HG02610 (cell line): Measurements from ENCODE around the gene GNG12.

Experiments used
- ATAC-seq: cut with Tn5 transposase; IDR thresholded peaks from one replicate; pipeline ENCODE4 v1.9.1; 2021; ENCODE audit warnings: mild to moderate bottlenecking, moderate library complexity; ENCODE audit not compliant: unreplicated experiment

Gene GNG12

GRCh38 chr1:67713057-67713846, 120.0 kb downstream of the GNG12 start:
- ATAC-seq = no peak

GRCh38 chr1:67711855-67712212, 121.4 kb downstream of the GNG12 start:
- no peak for ATAC-seq

DNA sequence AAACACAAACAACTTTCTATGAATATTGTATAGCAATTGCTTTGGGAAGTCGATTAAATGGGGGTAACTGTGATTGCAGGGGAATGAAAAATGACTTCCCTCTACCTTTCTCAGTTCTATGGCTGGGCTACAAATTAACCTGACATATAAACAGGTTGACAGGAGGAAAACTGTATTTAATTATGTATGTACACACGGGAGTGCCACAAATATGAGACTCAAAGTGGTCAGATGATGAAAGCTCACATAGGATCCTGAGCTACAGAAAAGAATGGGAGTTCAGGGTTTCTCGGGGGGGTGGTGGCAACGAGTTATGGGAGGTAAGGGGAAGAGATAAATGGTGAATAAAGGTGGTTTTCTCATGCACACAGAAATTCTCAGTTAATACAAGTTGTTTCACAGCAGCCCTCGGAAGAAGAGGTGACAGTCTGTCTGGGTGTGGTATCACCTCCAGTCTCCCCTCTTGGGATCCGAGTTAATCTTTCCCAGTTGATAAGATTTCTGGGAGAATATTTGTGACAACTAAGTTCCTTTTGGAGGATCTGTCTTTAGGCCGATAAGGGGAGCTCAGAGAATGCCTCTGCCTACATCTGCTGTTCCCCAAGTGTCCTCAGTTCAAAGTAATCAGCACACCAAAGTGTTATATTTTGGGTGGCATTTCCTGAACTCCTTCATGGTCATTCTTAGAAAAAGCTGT, 122.0 kb downstream of the GNG12 start:
- ATAC-seq = no peak

DNA sequence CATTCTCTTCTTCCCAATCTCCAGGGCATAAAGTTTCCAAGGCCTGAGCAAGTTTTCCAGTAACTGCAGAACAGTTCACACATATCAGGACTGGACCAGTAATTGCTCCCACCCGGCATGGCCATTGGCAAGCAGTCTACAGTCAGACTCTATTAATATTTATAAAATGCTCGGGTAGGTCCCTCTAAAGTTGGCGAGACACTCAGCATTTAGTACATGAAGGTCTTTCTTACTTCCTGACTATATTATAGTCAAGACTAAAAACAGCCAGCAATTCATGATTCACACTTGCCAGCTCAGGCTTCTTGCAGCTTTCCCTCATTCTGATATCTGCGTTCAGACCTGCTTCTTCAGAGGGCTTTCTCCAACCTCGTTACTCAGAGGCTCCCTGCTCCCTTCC, 122.8 kb downstream of the GNG12 start:
- ATAC-seq = no peak

DNA sequence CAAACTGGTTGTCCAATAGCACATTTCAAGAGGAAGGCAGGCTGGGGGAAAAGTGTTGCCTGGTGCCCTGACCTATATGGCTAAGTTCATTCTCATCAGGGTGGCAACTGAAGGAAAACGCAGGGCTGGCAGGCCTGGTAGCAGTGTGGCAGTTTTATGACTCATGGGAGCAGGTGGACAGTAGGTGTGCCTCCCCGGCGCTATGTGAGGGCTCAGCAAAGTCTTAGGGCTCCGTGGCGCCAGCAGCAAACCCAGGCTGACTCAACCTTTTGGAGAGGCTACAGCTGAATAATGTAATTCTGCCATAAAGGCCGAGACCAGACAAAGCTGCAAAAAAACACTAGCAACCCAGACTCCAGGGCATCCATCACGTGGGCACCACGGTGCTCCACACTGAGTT, 124.7 kb downstream of the GNG12 start:
- no peak for ATAC-seq

DNA sequence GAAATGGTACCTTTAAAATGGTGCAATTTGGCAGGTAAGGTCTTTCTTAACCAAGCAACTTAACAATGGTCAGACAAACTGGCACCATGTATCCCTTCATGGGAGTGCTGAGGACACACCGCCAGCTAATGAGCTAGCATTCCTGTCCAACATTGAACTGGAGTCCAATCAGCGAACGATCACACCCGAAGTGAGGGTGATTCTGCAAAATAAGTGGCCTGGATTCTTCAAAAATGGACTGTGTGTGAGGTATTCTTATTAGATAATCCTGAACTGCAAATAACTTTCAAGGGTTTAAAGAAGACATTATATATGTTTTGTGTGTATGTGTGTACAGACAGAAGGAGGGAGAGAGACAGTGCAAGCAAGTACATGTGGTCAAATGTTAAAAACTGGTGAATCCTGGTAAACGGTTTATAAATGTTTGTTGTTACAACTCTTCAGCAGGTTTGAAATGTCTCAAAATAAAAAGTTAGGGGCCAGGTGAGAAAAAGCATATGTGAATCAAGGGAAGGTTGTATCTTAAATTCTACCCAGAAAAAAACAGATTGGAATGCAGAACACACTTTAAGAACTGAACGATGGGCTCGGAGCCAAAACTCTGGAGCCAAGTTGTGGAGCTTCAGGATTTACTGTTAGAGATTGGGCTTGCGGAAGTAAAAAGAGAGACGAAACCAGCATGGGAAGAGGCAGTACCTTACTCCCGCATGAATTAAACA, 127.4 kb downstream of the GNG12 start:
- ATAC-seq = no peak

DNA sequence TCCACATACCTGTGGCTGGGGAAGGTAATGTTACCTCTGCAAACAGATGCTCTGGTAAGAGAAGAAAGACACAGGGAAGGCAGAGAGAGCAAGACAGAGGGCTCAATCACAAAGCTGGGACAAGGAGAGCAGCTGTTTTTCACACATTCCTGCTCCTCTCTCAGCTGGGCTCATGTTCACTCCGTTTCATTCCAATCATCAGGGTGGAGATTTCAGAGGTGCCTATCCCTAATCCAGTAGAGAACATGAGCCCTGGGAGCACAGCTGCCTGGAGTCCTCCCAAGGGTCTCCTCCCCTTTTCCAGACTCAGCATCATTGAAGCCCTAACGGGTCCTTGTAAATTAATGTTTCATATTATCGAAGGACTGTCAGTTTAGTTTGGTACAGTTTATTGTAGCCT, 128.9 kb downstream of the GNG12 start:
- no peak for ATAC-seq

DNA sequence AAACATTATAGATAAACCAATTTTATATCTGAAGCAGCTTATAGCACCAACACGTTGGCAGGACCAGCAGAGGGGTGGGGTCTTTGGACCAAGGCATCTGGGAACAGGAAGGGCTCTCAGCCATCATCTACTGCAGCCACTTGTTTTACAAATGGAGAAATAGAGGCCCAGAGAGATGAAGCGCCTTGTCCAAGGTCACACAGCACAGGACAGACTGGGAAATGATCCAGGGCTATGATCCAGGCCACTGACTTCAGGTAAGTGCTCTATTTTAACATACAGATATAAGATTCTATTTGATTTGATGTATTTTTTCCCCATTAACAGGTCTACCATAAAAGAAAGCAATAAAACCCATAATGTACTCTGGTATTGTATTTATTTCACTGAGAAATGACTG, 131.4 kb downstream of the GNG12 start:
- ATAC-seq = no peak

- peak; percentile 55 for ATAC-seq
Observed at GRCh38 chr1:67700692-67701410, 132.4 kb downstream of the GNG12 start.

GRCh38 chr1:67700220-67700619, 133.0 kb downstream of the GNG12 start:
- no peak for ATAC-seq

DNA sequence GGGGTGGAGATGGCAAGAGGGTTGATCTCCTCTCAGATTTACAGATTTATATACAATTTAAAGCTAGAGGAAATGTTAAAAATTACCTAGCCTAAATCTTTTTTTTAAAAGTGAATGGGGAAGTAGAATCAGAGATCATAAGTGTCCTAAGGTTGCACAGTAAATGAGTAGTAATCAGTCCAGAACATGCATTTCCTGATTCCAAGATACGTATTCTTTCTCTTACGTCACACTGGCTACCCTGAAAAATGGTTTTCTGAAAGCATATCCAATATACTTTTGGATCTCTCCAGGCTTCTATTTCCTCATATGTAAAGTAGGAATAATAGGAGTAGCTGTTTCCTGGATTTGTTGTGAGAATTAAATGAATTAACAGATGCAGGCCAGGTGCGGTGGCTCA, 136.6 kb downstream of the GNG12 start:
- ATAC-seq = no peak

GRCh38 chr1:67695963-67696362, 137.3 kb downstream of the GNG12 start:
- ATAC-seq = no peak

DNA sequence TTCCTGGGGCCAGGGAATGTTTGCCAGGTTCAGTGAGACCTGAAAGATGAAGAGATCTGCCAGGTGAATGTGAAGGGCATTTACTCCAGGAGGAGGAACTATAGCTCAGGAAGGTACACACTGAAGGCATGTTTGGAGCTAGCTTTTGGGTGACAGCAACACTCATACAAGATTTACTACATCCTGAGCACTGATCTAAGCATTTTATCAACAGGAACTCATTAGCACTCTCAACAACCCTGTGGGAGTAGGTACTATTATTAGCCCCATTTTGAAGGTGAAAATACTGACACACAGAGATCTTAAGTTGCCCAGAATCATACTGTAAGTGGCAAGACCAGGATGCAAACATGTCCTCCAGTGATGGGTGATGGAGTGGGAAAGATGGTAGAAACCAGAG, 141.6 kb downstream of the GNG12 start:
- ATAC-seq = no peak

DNA sequence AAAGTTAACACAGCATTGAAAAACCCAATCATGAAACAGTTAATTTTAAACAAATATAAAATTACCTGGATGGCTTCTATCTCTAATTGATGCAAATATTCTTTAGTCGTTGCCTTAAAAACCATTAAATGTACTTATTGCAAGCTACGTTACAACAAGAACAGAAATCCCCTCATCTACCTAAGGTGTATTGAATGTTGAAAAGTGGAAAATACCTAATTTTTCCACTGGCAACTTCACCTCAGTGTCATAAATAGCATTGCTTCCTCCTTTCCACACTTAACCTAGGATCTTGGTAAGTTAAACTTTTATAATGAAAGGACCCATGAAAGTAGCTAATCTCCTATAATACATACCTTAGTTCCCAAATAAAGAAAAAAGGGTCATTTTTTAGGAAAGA, 142.9 kb downstream of the GNG12 start:
- no peak for ATAC-seq

GRCh38 chr1:67690018-67690363, 143.3 kb downstream of the GNG12 start:
- no peak for ATAC-seq

- no peak for ATAC-seq
Observed at GRCh38 chr1:67689267-67690017, 143.8 kb downstream of the GNG12 start.

- no peak for ATAC-seq
Observed at GRCh38 chr1:67688526-67689219, 144.6 kb downstream of the GNG12 start.

DNA sequence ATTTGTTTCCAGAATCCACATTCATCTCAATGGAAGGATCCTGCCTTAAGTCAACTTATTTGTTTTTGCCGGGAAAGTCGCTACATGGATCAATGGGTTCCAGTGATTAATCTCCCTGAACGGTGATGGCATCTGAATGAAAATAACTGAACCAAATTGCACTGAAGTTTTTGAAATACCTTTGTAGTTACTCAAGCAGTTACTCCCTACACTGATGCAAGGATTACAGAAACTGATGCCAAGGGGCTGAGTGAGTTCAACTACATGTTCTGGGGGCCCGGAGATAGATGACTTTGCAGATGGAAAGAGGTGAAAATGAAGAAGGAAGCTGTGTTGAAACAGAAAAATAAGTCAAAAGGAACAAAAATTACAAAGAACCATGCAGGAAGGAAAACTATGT, 145.6 kb downstream of the GNG12 start:
- no peak for ATAC-seq

DNA sequence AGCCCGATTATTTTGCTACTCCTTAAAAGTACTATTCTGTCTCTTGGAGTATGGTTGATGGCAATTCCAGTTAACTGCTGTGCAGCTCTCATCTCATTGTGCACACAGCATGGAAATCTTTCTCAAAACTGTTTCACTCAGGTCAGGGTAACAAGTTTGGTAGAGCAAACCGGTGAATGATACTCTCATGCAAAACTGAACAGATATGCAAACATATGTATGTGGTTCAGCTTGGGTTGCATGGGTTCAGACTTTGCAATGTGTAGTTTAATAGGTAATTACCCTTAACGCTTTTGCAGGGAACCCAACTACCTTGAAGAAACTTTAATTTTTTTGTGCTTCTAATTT, 146.1 kb downstream of the GNG12 start:
- no peak for ATAC-seq
